HFFc6 (cell line): Measurements from ENCODE around the gene PPM1E. TPM values are rescaled to one million over a fixed set of nuclear protein-coding genes. Genes with fewer than 3 reads are reported as not detected.

Experiments used
- DNase-seq: peaks from one replicate; pipeline ENCODE4 v3.0.0-alpha.2; 2018
- H3K27ac Mint-ChIP-seq: 2 replicates; pipeline ENCODE4 v1.8.0; 2020; ENCODE audit warnings: mild to moderate bottlenecking, mixed read lengths
- H3K27me3 Mint-ChIP-seq: 2 replicates; pipeline ENCODE4 v1.8.0; 2021; ENCODE audit warnings: mild to moderate bottlenecking, moderate library complexity, mixed read lengths; ENCODE audit not compliant: insufficient read depth
- H3K36me3 Mint-ChIP-seq: 2 replicates; pipeline ENCODE4 v1.8.0; 2021; ENCODE audit warnings: low read depth, mixed read lengths
- H3K4me1 Mint-ChIP-seq: 2 replicates; pipeline ENCODE4 v1.8.0; 2020; ENCODE audit warnings: low read depth, mixed read lengths
- H3K4me3 Mint-ChIP-seq: 2 replicates; pipeline ENCODE4 v1.8.0; 2020; ENCODE audit warnings: mild to moderate bottlenecking, moderate library complexity, mixed read lengths
- H3K9me3 Mint-ChIP-seq: 2 replicates; pipeline ENCODE4 v1.8.0; 2020; ENCODE audit warnings: mild to moderate bottlenecking, mixed read lengths
- total RNA-seq, 6 experiments: library from RNA; stranded (reverse); fragmentation: NEBNext Ultra II Directional; extraction: Animal tissue kit (Norgen Biotek cat#: 25700); gene quantifications; 2 replicates in 1 of 6; 3 replicates in 5 of 6; pipeline ENCODE4 v1.2.3, GENCODE V29; 2021
- TF ChIP-seq, protein P1 (sequence below): fragments of 200-600 bp; sonication (generic); IDR thresholded peaks from 2 replicates; pipeline ENCODE4 v1.5.0; 2021; ENCODE audit warnings: antibody characterized with exemption, mild to moderate bottlenecking

Gene PPM1E
- total RNA-seq, 6 experiments from 2014 or later, result not detected

DNA sequence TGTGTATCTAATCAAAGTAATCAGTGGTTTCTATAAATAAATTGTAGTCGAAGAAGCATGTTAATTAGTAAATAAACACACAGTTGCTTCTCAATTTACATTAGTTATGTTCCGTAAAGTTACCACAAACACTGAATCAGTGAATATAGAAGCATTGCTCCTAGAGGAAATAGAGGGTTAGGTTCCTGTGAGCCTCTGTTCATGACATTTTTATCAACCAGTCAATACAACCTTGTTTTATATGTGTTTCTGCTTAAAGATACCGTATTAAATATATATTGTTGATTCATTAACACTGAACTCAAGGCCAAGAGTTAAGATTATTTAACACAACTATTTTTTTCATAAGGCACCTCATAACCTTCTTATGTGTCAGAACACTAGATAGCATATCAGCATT, 134.3 kb downstream of the PPM1E start:
- peaks cover 3% of the 10 kb centered on the region for H3K27me3 Mint-ChIP-seq
- H3K36me3 Mint-ChIP-seq, result no peaks in the 10 kb centered on the region
- H3K4me1 Mint-ChIP-seq, result no peaks in the 10 kb centered on the region
- DNase-seq, result no peak
- H3K4me3 Mint-ChIP-seq, result no peak overlapping the region
- H3K27ac Mint-ChIP-seq, result no peak overlapping the region
- no peaks in the 10 kb centered on the region for H3K9me3 Mint-ChIP-seq
- TF ChIP-seq, protein P1, sequence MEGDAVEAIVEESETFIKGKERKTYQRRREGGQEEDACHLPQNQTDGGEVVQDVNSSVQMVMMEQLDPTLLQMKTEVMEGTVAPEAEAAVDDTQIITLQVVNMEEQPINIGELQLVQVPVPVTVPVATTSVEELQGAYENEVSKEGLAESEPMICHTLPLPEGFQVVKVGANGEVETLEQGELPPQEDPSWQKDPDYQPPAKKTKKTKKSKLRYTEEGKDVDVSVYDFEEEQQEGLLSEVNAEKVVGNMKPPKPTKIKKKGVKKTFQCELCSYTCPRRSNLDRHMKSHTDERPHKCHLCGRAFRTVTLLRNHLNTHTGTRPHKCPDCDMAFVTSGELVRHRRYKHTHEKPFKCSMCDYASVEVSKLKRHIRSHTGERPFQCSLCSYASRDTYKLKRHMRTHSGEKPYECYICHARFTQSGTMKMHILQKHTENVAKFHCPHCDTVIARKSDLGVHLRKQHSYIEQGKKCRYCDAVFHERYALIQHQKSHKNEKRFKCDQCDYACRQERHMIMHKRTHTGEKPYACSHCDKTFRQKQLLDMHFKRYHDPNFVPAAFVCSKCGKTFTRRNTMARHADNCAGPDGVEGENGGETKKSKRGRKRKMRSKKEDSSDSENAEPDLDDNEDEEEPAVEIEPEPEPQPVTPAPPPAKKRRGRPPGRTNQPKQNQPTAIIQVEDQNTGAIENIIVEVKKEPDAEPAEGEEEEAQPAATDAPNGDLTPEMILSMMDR, result no peak

DNA sequence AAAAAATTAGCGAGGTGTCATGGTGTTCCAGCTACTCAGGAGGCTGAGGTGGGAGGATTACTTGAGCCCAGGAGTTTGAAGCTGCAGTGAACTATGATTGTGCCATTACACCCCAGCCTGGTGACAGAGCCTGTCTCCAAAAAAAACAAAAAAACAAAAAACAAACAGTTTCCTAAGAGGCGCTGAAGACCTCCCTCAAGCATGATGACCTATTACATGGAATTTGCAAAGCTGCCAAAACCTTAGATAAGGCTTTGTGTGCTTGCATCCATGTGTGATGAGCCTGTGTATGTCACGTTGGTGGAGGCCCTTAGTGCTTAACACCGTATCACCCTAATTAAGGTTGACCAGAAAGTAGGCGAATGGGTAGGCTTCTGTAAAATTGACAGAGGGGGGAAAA, 143.5 kb downstream of the PPM1E start:
- H3K4me1 Mint-ChIP-seq, result no peaks in the 10 kb centered on the region
- H3K9me3 Mint-ChIP-seq, result peaks cover 13% of the 10 kb centered on the region; the same call in 1 of the 2 replicates
- no peaks in the 10 kb centered on the region for H3K36me3 Mint-ChIP-seq
- H3K4me3 Mint-ChIP-seq, result no peak overlapping the region
- no peaks in the 10 kb centered on the region; the same call in 1 of the 2 replicates for H3K27me3 Mint-ChIP-seq
- DNase-seq, result no peak
- TF ChIP-seq, protein P1, result no peak
- H3K27ac Mint-ChIP-seq, result no peak overlapping the region

DNA sequence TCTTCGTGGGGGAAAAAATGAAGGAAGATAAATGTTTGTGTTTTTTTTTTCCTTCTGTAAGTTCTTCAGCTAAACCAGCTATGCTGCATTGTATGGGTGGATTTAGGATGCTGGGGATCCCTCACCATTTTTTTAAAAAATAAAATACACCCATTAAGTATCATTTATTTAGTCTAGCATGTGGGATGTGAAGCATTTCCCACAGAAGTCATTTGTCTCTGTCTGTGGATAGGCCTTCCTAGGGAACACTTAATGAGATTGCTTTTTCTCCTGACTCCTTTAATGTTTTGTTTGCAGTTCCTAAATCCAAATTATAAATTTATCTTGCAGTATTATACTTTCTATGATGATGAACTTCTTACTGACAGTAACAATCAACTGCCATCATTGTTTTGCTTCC, 146.7 kb downstream of the PPM1E start:
- Mint-ChIP-seq H3K27ac (no peak overlapping the region), H3K27me3 (no peaks in the 10 kb centered on the region), H3K4me3 (no peak overlapping the region), H3K9me3 (peaks cover 23% of the 10 kb centered on the region; the same call in 1 of the 2 replicates), H3K36me3 (no peaks in the 10 kb centered on the region), H3K4me1 (no peaks in the 10 kb centered on the region)
- TF ChIP-seq, protein P1, result no peak
- DNase-seq, result no peak

DNA sequence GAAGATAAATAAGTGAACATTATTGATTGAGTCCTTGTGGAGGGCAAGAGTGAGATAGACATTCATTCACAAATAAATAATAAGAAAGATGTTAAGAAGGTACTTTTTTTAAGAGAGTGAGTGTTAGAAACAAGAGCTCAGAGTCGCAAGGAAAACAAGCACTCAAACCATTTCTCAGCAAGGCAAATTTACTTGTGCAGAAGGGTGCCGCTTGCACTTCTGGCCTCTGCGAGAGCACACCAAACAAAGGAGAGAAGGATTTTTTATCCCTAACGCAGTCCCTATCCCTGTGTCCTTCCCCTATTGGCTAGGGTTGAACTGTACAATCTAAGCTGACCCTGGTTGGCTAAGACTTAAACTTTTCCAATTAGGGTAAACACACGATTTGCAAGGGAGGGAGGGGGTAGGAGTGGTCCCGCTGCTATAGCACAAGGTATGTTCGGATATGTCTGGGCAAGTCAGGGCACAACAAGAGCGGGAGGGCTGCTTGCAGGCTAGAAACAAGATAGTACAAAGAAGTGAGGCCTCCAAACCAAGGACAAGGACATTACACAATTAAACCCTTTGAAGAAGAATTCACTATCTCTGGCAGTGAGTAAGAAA, 156.2 kb downstream of the PPM1E start:
- Mint-ChIP-seq H3K4me3 (no peak overlapping the region), H3K4me1 (no peaks in the 10 kb centered on the region), H3K9me3 (peaks cover 9% of the 10 kb centered on the region), H3K36me3 (no peaks in the 10 kb centered on the region), H3K27me3 (no peaks in the 10 kb centered on the region; the same call in 1 of the 2 replicates), H3K27ac (no peak overlapping the region)
- TF ChIP-seq, protein P1, result no peak
- no peak for DNase-seq

DNA sequence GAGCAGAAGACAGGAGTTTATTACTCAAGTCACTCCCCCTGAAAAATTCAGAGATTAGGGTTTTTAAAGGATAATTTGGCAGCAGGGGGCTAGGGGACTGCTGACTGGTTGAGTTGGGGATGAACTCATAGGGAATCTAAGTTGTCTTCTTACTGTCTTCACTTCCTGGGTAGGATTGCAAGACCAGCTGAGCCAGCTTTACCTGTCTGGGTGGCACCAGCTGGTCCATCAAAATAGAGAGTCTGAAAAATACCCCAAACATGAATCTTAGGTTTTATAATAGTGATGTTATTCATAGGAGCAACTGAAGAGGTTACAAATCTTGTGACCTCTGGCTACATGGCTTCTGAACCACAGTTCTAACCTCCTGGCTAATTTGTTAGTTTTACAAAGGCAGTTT, 157.9 kb downstream of the PPM1E start:
- Mint-ChIP-seq H3K27ac (no peak overlapping the region), H3K27me3 (no peaks in the 10 kb centered on the region; the same call in 1 of the 2 replicates), H3K9me3 (peaks cover 9% of the 10 kb centered on the region), H3K36me3 (no peaks in the 10 kb centered on the region), H3K4me3 (no peak overlapping the region), H3K4me1 (no peaks in the 10 kb centered on the region)
- DNase-seq, result no peak
- TF ChIP-seq, protein P1, result no peak
